ENCODE measurements around the gene DTX4. TPM values are rescaled to one million over a fixed set of nuclear protein-coding genes. Genes with fewer than 3 reads are reported as not detected.
A peak's percentile ranks its signal among the peaks of the same experiment; 100 is the strongest.

DTX4 gene
- total and polyA plus RNA-seq, 2 of the 4 experiments (the other 2 are of a cell fraction) = 2.7 to 3.0 TPM

- TF ChIP-seq RAD21 (IDR thresholded peaks at IDR 0.05; ENCODE audit: low read length) (peak; percentile 89), CEBPB (IDR thresholded peaks at IDR 0.05; ENCODE audit: low read depth, low read length) (no peak), FOS (IDR thresholded peaks at IDR 0.05; ENCODE audit: low read depth, low read length) (no peak)
Measured at GRCh38 chr11:59158206-59159068, 13.5 kb upstream of the DTX4 start (continued).

GRCh38 chr11:59164028-59164427, 7.9 kb upstream of the DTX4 start:
- H2BK20ac ChIP-seq (ENCODE audit: low read depth, low read length) = no peak overlapping the region
- H2BK5ac ChIP-seq (ENCODE audit: low read depth, low read length, poor library complexity, severe bottlenecking) = no peak overlapping the region
- ChIA-PET CTCF (interaction anchor here (1.2 to 3.1 kb wide), 2 partner anchors 22 to 28 kb away, joined by 4 to 11 read pairs; partner anchors contain the start of gene FAM111A), POLR2A (ENCODE audit: unreplicated experiment) (no interaction called here)
- no peak overlapping the region for H2AK9ac ChIP-seq (replicated peaks; ENCODE audit: low read depth, low read length, poor library complexity)
- no peak overlapping the region for H2AK5ac ChIP-seq (ENCODE audit: low read depth, low read length)
- no peak overlapping the region for H3K27ac ChIP-seq (ENCODE audit: insufficient read depth, low read length)
- no peak overlapping the region for H3K18ac ChIP-seq (ENCODE audit: low read depth, low read length)
- WGBS, 2 experiments (ENCODE audit: extremely low coverage in 2 of 2, insufficient read length in 1 of 2) = 100% methylated on average over 1 of the region's 3 CpGs; no CpG with 5 or more reads in 1 of the 2 experiments
- TF ChIP-seq MAZ (IDR thresholded peaks at IDR 0.05; ENCODE audit: borderline replicate concordance, low read depth, low read length) (no peak), USF2 (IDR thresholded peaks at IDR 0.05; ENCODE audit: low read depth, low read length) (no peak), FOS (IDR thresholded peaks at IDR 0.05; ENCODE audit: low read depth, low read length) (no peak), CEBPB (IDR thresholded peaks at IDR 0.05; ENCODE audit: low read depth, low read length) (no peak), RAD21 (IDR thresholded peaks at IDR 0.05; ENCODE audit: low read length) (no peak), POLR2A (IDR thresholded peaks at IDR 0.05; ENCODE audit: low read depth, low read length) (no peak), MAFK (IDR thresholded peaks at IDR 0.05; ENCODE audit: low read depth, low read length) (no peak)
- no peak overlapping the region for H2AFZ ChIP-seq (replicated peaks; ENCODE audit: low read length, poor library complexity)
- no peak overlapping the region for H2BK15ac ChIP-seq (ENCODE audit: low read depth, low read length)
- intact Hi-C loops (cut with micrococcal nuclease) (no loop called here), dilution Hi-C loops (cut with HindIII; ENCODE audit: low sequenced_read_pairs, unreplicated experiment) (no loop called here), in situ Hi-C loops (cut with MboI; ENCODE audit: low sequenced_read_pairs) (no loop called here)
- no peak overlapping the region for H3K23ac ChIP-seq (ENCODE audit: low read depth, low read length)
- H3K4ac ChIP-seq (ENCODE audit: low read depth, low read length) = no peak overlapping the region
- no peaks in the 10 kb centered on the region for H4K20me1 ChIP-seq (ENCODE audit: insufficient read depth, low read length)
- no peak overlapping the region for H3K4me3 ChIP-seq (ENCODE audit: insufficient read depth, low read depth, low read length)
- H3K14ac ChIP-seq (replicated peaks; ENCODE audit: low read depth, low read length) = no peak overlapping the region
- H4K91ac ChIP-seq (ENCODE audit: insufficient read depth, low read depth, low read length) = no peak overlapping the region
- ATAC-seq (ENCODE audit: low read depth) (no peak), DNase-seq (no peak)
- no peak overlapping the region for H2BK120ac ChIP-seq (ENCODE audit: low read depth, low read length)
- no peak overlapping the region for H4K8ac ChIP-seq (ENCODE audit: low read depth in 2 of 2, low read length in 2 of 2)
- no peak overlapping the region for H3K4me2 ChIP-seq (ENCODE audit: low read depth, low read length)
- H3K4me1 ChIP-seq (ENCODE audit: control insufficient read depth, insufficient read depth, low read length) = no peaks in the 10 kb centered on the region
- no peak overlapping the region for H4K5ac ChIP-seq (ENCODE audit: low read depth, low read length)
- no peaks in the 10 kb centered on the region for H3K36me3 ChIP-seq (ENCODE audit: control insufficient read depth, insufficient read depth, low read length)
- H3K56ac ChIP-seq (ENCODE audit: extremely low read depth, insufficient read depth, low read length) = no peak overlapping the region
- H3K79me1 ChIP-seq (ENCODE audit: low read depth in 1 of 2, low read length in 2 of 2) = no peaks in the 10 kb centered on the region
- H3K9me3 ChIP-seq (ENCODE audit: control insufficient read depth, insufficient read depth, low read length) = no peaks in the 10 kb centered on the region
- BruUV-seq (replicated peaks) = no TSS peak
- H3K9ac ChIP-seq (ENCODE audit: low read depth, low read length) = no peak overlapping the region
- no peaks in the 10 kb centered on the region for H3K9me1 ChIP-seq (ENCODE audit: insufficient read depth, low read length)
- H3K27me3 ChIP-seq (ENCODE audit: control insufficient read depth, insufficient read depth, low read length) = peaks cover 13% of the 10 kb centered on the region
